GM23338 (cell line): ENCODE results near the gene ZNF217. TPM values are rescaled to one million over a fixed set of nuclear protein-coding genes. Genes with fewer than 3 reads are reported as not detected.
"Not testable (repeated sequence)": the region's sequence is repeated elsewhere in the genome, so short reads cannot be mapped to it uniquely, and the experiment has no call there.

Experiments
- ATAC-seq: fragments of 200-7000 bp; cut with Tn5 transposase; 3 replicates; pipeline ENCODE4 v1.9.1; 2020
- DNase-seq: peaks from one replicate; pipeline ENCODE4 v3.0.0-alpha.2; 2015; ENCODE audit warnings: low spot score
- H2AFZ ChIP-seq: fragments of 200-600 bp; sonication (generic); 2 replicates; pipeline ENCODE4 v1.8.0; 2016; ENCODE audit warnings: antibody characterized with exemption, mild to moderate bottlenecking, moderate library complexity
- H3F3A ChIP-seq: fragments of 200-600 bp; sonication (generic); replicated peaks from 2 replicates; pipeline ENCODE4 v1.8.0; 2017; ENCODE audit warnings: antibody characterized with exemption, mixed run types, low read depth
- H3K27ac ChIP-seq: fragments of 200-600 bp; sonication (generic); 2 replicates; pipeline ENCODE4 v1.6.1; 2016; ENCODE audit warnings: low read depth
- H3K27me3 ChIP-seq: fragments of 200-600 bp; sonication (generic); 2 replicates; pipeline ENCODE4 v1.8.0; 2016; ENCODE audit warnings: mild to moderate bottlenecking, mixed run types, moderate library complexity; ENCODE audit not compliant: insufficient read depth
- H3K36me3 ChIP-seq: fragments of 200-600 bp; sonication (generic); 2 replicates; pipeline ENCODE4 v1.8.0; 2016; ENCODE audit warnings: mild to moderate bottlenecking; ENCODE audit not compliant: insufficient read depth
- H3K4me1 ChIP-seq: fragments of 200-600 bp; sonication (generic); 2 replicates; pipeline ENCODE4 v1.8.0; 2016; ENCODE audit warnings: mild to moderate bottlenecking, moderate library complexity; ENCODE audit not compliant: insufficient read depth
- H3K4me2 ChIP-seq: fragments of 200-600 bp; sonication (generic); 2 replicates; pipeline ENCODE4 v1.7.1; 2017; ENCODE audit warnings: mixed run types
- H3K4me3 ChIP-seq: fragments of 200-600 bp; sonication (generic); 2 replicates; pipeline ENCODE4 v1.6.1; 2016; ENCODE audit warnings: mixed run types
- H3K79me2 ChIP-seq: fragments of 200-600 bp; sonication (generic); replicated peaks from 2 replicates; pipeline ENCODE4 v1.8.0; 2017; ENCODE audit warnings: mild to moderate bottlenecking; ENCODE audit not compliant: insufficient read depth
- H3K9me2 ChIP-seq: fragments of 200-600 bp; sonication (generic); 2 replicates; pipeline ENCODE4 v1.8.0; 2017; ENCODE audit not compliant: insufficient read depth
- H4K20me1 ChIP-seq: fragments of 200-600 bp; sonication (generic); replicated peaks from 2 replicates; pipeline ENCODE4 v1.8.0; 2017; ENCODE audit warnings: mild to moderate bottlenecking; ENCODE audit not compliant: insufficient read depth
- H3K27ac Mint-ChIP-seq: 2 replicates; pipeline ENCODE4 v1.8.0; 2020; ENCODE audit warnings: inconsistent platforms, mild to moderate bottlenecking, moderate library complexity, mixed read lengths
- H3K27me3 Mint-ChIP-seq: 3 replicates; pipeline ENCODE4 v1.8.0; 2022; ENCODE audit warnings: low read depth, mild to moderate bottlenecking, moderate library complexity, mixed read lengths, inconsistent platforms; ENCODE audit not compliant: insufficient read depth, poor library complexity
- H3K36me3 Mint-ChIP-seq: 3 replicates; pipeline ENCODE4 v1.8.0; 2021; ENCODE audit warnings: low read depth, mild to moderate bottlenecking, inconsistent platforms, moderate library complexity, mixed read lengths
- H3K4me1 Mint-ChIP-seq: 3 replicates; pipeline ENCODE4 v1.8.0; 2020; ENCODE audit warnings: mild to moderate bottlenecking, inconsistent platforms, mixed read lengths
- H3K4me3 Mint-ChIP-seq: 3 replicates; pipeline ENCODE4 v1.8.0; 2021; ENCODE audit warnings: moderate library complexity, mild to moderate bottlenecking, inconsistent platforms, mixed read lengths
- H3K9me3 Mint-ChIP-seq: 3 replicates; pipeline ENCODE4 v1.8.0; 2020; ENCODE audit warnings: moderate library complexity, mild to moderate bottlenecking, inconsistent platforms, mixed read lengths
- JUNB ChIP-seq: IDR thresholded peaks from one replicate; pipeline ENCODE4 v1.6.1; 2016; ENCODE audit warnings: antibody characterized with exemption; ENCODE audit not compliant: unreplicated experiment
- NANOG ChIP-seq: IDR thresholded peaks from 2 replicates; pipeline ENCODE4 v1.6.1; 2016; ENCODE audit warnings: antibody characterized with exemption, borderline replicate concordance
- POLR2AphosphoS5 ChIP-seq: IDR thresholded peaks from 2 replicates; pipeline ENCODE4 v1.6.1; 2016; ENCODE audit warnings: antibody characterized with exemption, low read depth
- STAT1 ChIP-seq: IDR thresholded peaks from one replicate; pipeline ENCODE4 v1.6.1; 2016; ENCODE audit warnings: antibody characterized with exemption; ENCODE audit not compliant: unreplicated experiment
- ZNF114 ChIP-seq: fragments of 250-450 bp; sonication (Bioruptor Pico); IDR thresholded peaks from 2 replicates; pipeline ENCODE4 v1.5.0; 2020; ENCODE audit warnings: mild to moderate bottlenecking, moderate library complexity
- ZNF331 ChIP-seq: fragments of 250-450 bp; sonication (Bioruptor Pico); IDR thresholded peaks from 2 replicates; pipeline ENCODE4 v1.5.0; 2020; ENCODE audit warnings: low read depth, mild to moderate bottlenecking, moderate library complexity
- polyA plus RNA-seq: library from polyadenylated mRNA; unstranded; fragments of >200 nt; fragmentation: Nextera tagmentation; extraction: Ambion mirVana; gene quantifications from 2 replicates; pipeline ENCODE4 v1.2.1, GENCODE V29; 2016
- total RNA-seq: library from RNA; depleted of rRNA; stranded (reverse); fragments of >200 nt; shearing (Covaris generic); gene quantifications from 2 replicates; pipeline ENCODE4 v1.2.3, GENCODE V29; 2014
- TF ChIP-seq, protein P1 (sequence below): fragments of 250-450 bp; sonication (Bioruptor Pico); IDR thresholded peaks from 2 replicates; pipeline ENCODE4 v1.5.0; 2020; ENCODE audit warnings: mild to moderate bottlenecking, moderate library complexity
- TF ChIP-seq, protein P2 (sequence below): IDR thresholded peaks from one replicate; pipeline ENCODE4 v1.6.1; 2018; ENCODE audit warnings: antibody characterized with exemption; ENCODE audit not compliant: unreplicated experiment
- TF ChIP-seq, protein P3 (sequence below), 2 experiments: fragments of 200-600 bp in 1 of 2; sonication (generic) in 1 of 2; conservative IDR thresholded peaks; 2 replicates each; pipeline versions ENCODE4 v1.5.1 to v1.6.1; 2016 to 2017; ENCODE audit warnings: antibody characterized with exemption in 2 of 2, low read depth in 2 of 2, mild to moderate bottlenecking in 2 of 2, moderate library complexity in 1 of 2

Gene ZNF217
- total and polyA plus RNA-seq, 2 experiments from 2014 or later = 32.8 to 78.0 TPM

DNA sequence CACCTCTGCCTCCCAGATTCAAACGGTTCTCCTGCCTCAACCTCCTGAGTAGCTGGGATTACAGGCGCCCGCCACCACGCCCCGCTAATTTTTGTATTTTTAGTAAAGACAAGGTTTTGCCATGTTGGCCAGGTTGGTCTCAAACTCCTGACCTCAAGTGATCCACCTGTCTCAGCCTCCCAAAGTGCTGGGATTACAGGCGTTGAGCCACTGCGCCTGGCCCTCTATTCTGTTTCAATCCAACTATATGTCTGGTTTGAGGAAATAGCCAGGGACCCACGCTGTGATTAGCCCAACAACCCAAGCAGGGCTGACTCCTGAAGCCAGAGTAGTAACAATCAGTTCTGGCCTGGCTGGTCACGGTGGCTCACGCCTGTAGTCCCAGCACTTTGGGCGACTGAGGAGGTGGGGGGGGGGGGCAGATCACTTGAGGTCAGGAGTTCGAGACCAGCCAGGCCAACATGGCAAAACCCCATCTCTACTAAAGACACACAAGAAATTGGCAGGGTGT, 24.9 kb upstream of the ZNF217 start:
- H3K4me2 ChIP-seq, H3K4me3 Mint-ChIP-seq, H3K9me3 Mint-ChIP-seq, H4K20me1 ChIP-seq, H3K27me3 Mint-ChIP-seq, H3K9me2 ChIP-seq, ATAC-seq, H3K27ac Mint-ChIP-seq, H3K36me3 ChIP-seq, H3K36me3 Mint-ChIP-seq, H3K79me2 ChIP-seq, H2AFZ ChIP-seq, H3K27ac ChIP-seq, H3K27me3 ChIP-seq, H3F3A ChIP-seq, H3K4me3 ChIP-seq, DNase-seq: not testable (repeated sequence)
- H3K4me1 ChIP-seq = peaks cover 31% of the 10 kb centered on the region
- H3K4me1 Mint-ChIP-seq = peaks cover 30% of the 10 kb centered on the region

DNA sequence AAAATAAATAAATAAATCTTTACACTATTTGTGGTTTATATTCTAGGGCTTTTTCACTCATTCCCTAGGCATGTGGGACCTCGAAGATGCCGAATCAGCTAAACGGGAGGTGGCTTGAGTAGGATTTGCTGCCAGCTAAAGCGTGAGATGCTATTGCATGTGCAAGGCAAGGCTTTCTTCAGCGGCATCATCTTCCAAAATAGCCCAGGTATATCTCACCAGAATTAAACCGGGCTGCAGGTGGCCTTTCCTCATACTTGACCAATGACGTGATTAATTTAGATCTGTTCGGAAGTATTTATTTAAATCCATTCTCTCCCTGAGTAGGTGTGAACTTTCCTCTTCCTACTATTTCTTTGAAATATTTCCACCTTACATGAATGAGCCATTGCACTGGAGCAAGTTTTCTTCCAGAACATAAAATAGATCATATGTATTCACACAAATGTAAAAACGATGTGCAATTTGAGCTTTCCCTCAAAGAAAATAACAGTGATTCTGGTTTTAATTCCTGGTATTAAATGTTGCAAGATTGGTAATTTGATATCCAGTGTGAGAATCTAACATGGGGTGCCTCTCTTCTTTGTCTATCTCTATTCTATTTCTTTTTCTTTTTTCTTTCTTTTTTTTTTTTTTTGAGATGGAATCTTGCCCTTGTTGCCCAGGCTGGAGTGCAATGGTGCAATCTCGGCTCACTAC, 24.3 kb upstream of the ZNF217 start:
- no peaks in the 10 kb centered on the region for H3K9me3 Mint-ChIP-seq
- H3K27ac Mint-ChIP-seq = no peak overlapping the region
- Histone ChIP-seq H3K27me3 (no peaks in the 10 kb centered on the region), H3K79me2 (no peaks in the 10 kb centered on the region), H3K36me3 (no peaks in the 10 kb centered on the region), H3F3A (no peaks in the 10 kb centered on the region), H3K9me2 (no peaks in the 10 kb centered on the region), H3K4me3 (no peak overlapping the region), H4K20me1 (no peaks in the 10 kb centered on the region), H3K27ac (no peak overlapping the region), H3K4me2 (no peak overlapping the region), H2AFZ (no peak overlapping the region), H3K4me1 (peaks cover 31% of the 10 kb centered on the region)
- H3K4me1 Mint-ChIP-seq = peaks cover 31% of the 10 kb centered on the region
- H3K27me3 Mint-ChIP-seq = no peaks in the 10 kb centered on the region
- ATAC-seq (no peak), DNase-seq (no peak)
- no peak overlapping the region for H3K4me3 Mint-ChIP-seq
- no peaks in the 10 kb centered on the region for H3K36me3 Mint-ChIP-seq
- TF ChIP-seq, protein P1, sequence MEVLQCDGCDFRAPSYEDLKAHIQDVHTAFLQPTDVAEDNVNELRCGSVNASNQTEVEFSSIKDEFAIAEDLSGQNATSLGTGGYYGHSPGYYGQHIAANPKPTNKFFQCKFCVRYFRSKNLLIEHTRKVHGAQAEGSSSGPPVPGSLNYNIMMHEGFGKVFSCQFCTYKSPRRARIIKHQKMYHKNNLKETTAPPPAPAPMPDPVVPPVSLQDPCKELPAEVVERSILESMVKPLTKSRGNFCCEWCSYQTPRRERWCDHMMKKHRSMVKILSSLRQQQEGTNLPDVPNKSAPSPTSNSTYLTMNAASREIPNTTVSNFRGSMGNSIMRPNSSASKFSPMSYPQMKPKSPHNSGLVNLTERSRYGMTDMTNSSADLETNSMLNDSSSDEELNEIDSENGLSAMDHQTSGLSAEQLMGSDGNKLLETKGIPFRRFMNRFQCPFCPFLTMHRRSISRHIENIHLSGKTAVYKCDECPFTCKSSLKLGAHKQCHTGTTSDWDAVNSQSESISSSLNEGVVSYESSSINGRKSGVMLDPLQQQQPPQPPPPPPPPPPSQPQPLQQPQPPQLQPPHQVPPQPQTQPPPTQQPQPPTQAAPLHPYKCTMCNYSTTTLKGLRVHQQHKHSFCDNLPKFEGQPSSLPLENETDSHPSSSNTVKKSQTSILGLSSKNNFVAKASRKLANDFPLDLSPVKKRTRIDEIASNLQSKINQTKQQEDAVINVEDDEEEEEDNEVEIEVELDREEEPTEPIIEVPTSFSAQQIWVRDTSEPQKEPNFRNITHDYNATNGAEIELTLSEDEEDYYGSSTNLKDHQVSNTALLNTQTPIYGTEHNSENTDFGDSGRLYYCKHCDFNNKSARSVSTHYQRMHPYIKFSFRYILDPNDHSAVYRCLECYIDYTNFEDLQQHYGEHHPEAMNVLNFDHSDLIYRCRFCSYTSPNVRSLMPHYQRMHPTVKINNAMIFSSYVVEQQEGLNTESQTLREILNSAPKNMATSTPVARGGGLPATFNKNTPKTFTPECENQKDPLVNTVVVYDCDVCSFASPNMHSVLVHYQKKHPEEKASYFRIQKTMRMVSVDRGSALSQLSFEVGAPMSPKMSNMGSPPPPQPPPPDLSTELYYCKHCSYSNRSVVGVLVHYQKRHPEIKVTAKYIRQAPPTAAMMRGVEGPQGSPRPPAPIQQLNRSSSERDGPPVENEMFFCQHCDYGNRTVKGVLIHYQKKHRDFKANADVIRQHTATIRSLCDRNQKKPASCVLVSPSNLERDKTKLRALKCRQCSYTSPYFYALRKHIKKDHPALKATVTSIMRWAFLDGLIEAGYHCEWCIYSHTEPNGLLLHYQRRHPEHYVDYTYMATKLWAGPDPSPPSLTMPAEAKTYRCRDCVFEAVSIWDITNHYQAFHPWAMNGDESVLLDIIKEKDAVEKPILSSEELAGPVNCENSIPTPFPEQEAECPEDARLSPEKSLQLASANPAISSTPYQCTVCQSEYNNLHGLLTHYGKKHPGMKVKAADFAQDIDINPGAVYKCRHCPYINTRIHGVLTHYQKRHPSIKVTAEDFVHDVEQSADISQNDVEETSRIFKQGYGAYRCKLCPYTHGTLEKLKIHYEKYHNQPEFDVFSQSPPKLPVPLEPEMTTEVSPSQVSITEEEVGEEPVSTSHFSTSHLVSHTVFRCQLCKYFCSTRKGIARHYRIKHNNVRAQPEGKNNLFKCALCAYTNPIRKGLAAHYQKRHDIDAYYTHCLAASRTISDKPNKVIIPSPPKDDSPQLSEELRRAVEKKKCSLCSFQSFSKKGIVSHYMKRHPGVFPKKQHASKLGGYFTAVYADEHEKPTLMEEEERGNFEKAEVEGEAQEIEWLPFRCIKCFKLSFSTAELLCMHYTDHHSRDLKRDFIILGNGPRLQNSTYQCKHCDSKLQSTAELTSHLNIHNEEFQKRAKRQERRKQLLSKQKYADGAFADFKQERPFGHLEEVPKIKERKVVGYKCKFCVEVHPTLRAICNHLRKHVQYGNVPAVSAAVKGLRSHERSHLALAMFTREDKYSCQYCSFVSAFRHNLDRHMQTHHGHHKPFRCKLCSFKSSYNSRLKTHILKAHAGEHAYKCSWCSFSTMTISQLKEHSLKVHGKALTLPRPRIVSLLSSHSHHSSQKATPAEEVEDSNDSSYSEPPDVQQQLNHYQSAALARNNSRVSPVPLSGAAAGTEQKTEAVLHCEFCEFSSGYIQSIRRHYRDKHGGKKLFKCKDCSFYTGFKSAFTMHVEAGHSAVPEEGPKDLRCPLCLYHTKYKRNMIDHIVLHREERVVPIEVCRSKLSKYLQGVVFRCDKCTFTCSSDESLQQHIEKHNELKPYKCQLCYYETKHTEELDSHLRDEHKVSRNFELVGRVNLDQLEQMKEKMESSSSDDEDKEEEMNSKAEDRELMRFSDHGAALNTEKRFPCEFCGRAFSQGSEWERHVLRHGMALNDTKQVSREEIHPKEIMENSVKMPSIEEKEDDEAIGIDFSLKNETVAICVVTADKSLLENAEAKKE (CRISPR knock-in tag) = no peak
- no peak for TF ChIP-seq ZNF114
- TF ChIP-seq POLR2AphosphoS5 = no peak
- TF ChIP-seq JUNB = no peak
- no peak for TF ChIP-seq ZNF331 (CRISPR knock-in tag)
- TF ChIP-seq STAT1 = no peak
- TF ChIP-seq, protein P2, sequence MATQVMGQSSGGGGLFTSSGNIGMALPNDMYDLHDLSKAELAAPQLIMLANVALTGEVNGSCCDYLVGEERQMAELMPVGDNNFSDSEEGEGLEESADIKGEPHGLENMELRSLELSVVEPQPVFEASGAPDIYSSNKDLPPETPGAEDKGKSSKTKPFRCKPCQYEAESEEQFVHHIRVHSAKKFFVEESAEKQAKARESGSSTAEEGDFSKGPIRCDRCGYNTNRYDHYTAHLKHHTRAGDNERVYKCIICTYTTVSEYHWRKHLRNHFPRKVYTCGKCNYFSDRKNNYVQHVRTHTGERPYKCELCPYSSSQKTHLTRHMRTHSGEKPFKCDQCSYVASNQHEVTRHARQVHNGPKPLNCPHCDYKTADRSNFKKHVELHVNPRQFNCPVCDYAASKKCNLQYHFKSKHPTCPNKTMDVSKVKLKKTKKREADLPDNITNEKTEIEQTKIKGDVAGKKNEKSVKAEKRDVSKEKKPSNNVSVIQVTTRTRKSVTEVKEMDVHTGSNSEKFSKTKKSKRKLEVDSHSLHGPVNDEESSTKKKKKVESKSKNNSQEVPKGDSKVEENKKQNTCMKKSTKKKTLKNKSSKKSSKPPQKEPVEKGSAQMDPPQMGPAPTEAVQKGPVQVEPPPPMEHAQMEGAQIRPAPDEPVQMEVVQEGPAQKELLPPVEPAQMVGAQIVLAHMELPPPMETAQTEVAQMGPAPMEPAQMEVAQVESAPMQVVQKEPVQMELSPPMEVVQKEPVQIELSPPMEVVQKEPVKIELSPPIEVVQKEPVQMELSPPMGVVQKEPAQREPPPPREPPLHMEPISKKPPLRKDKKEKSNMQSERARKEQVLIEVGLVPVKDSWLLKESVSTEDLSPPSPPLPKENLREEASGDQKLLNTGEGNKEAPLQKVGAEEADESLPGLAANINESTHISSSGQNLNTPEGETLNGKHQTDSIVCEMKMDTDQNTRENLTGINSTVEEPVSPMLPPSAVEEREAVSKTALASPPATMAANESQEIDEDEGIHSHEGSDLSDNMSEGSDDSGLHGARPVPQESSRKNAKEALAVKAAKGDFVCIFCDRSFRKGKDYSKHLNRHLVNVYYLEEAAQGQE = no peak
- no peak for TF ChIP-seq NANOG
- TF ChIP-seq, protein P3, sequence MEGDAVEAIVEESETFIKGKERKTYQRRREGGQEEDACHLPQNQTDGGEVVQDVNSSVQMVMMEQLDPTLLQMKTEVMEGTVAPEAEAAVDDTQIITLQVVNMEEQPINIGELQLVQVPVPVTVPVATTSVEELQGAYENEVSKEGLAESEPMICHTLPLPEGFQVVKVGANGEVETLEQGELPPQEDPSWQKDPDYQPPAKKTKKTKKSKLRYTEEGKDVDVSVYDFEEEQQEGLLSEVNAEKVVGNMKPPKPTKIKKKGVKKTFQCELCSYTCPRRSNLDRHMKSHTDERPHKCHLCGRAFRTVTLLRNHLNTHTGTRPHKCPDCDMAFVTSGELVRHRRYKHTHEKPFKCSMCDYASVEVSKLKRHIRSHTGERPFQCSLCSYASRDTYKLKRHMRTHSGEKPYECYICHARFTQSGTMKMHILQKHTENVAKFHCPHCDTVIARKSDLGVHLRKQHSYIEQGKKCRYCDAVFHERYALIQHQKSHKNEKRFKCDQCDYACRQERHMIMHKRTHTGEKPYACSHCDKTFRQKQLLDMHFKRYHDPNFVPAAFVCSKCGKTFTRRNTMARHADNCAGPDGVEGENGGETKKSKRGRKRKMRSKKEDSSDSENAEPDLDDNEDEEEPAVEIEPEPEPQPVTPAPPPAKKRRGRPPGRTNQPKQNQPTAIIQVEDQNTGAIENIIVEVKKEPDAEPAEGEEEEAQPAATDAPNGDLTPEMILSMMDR (conservative IDR thresholded peaks at IDR 0.05; ENCODE audit: low read depth in 2 of 2) = no peak
